OCI-LY3 (cell line): ENCODE measurements around the gene TCF25.

Source experiments
- H2AFZ ChIP-seq: fragments of 200-600, 300-600 bp; shearing (Covaris generic); 2 replicates; pipeline ENCODE4 v1.6.0; 2014; ENCODE audit warnings: antibody characterized with exemption, low read depth, low read length
- H3K27ac ChIP-seq: fragments of 200-600, 300-600 bp; sonication (generic); 2 replicates; pipeline ENCODE4 v1.5.1; 2014; ENCODE audit warnings: mild to moderate bottlenecking, low read length, moderate library complexity, mixed read lengths
- H3K27me3 ChIP-seq: fragments of 200-600, 300-600 bp; sonication (generic); 2 replicates; pipeline ENCODE4 v1.6.1; 2014; ENCODE audit warnings: low read depth, low read length, mixed read lengths
- H3K36me3 ChIP-seq: fragments of 200-600, 300-600 bp; sonication (generic); replicated peaks from 2 replicates; pipeline ENCODE3; 2014; ENCODE audit warnings: low read depth, low read length, mixed read lengths
- H3K4me1 ChIP-seq: fragments of 300-600, 200-600 bp; sonication (generic); 2 replicates; pipeline ENCODE4 v1.6.1; 2014; ENCODE audit warnings: low read length, mixed read lengths
- H3K4me2 ChIP-seq: fragments of 200-600, 300-600 bp; sonication (generic); 2 replicates; pipeline ENCODE4 v1.6.1; 2014; ENCODE audit warnings: low read length, mixed read lengths
- H3K4me3 ChIP-seq: fragments of 300-600, 200-600 bp; sonication (generic); 2 replicates; pipeline ENCODE4 v1.5.1; 2014; ENCODE audit warnings: antibody characterized with exemption, mild to moderate bottlenecking, low read length, moderate library complexity
- H3K79me2 ChIP-seq: fragments of 300-600, 200-600 bp; shearing (Covaris generic); 2 replicates; pipeline ENCODE4 v1.6.1; 2014; ENCODE audit warnings: mild to moderate bottlenecking, low read length, mixed read lengths
- H3K9ac ChIP-seq: fragments of 300-600, 200-600 bp; shearing (Covaris generic); 2 replicates; pipeline ENCODE4 v1.6.0; 2014; ENCODE audit warnings: mild to moderate bottlenecking, low read length, moderate library complexity
- H3K9me3 ChIP-seq: fragments of 200-600, 300-600 bp; shearing (Covaris generic); 2 replicates; pipeline ENCODE4 v1.6.1; 2014; ENCODE audit warnings: low read length, mixed read lengths; ENCODE audit not compliant: insufficient read depth
- H4K20me1 ChIP-seq: fragments of 200-600, 300-600 bp; sonication (generic); 2 replicates; pipeline ENCODE4 v1.6.1; 2016; ENCODE audit warnings: low read length, mixed read lengths; ENCODE audit not compliant: insufficient read depth
- CTCF ChIP-seq: fragments of 200-600, 300-600 bp; sonication (generic); IDR thresholded peaks from 2 replicates; pipeline ENCODE4 v1.5.1; 2014; ENCODE audit warnings: antibody characterized with exemption, low read length, low read depth
- EZH2phosphoT487 ChIP-seq: fragments of 200-600 bp; shearing (Covaris generic); IDR thresholded peaks from 2 replicates; pipeline ENCODE4 v1.6.1; 2018; ENCODE audit warnings: antibody characterized with exemption, mixed run types, low read depth

TCF25 gene

GRCh38 chr16:89956505-89957215 is 83.3 kb downstream of the TCF25 start:
- H3K36me3 ChIP-seq: peaks cover 41% of the 10 kb centered on the region
- peaks cover 30% of the 10 kb centered on the region for H3K4me1 ChIP-seq
- no peak overlapping the region for H3K9ac ChIP-seq
- no peaks in the 10 kb centered on the region for H3K27me3 ChIP-seq
- H3K4me2 ChIP-seq: no peak overlapping the region
- TF ChIP-seq CTCF (no peak), EZH2phosphoT487 (no peak)
- H3K27ac ChIP-seq: no peak overlapping the region
- H3K79me2 ChIP-seq: peaks cover 21% of the 10 kb centered on the region
- no peak overlapping the region for H2AFZ ChIP-seq
- no peaks in the 10 kb centered on the region for H3K9me3 ChIP-seq
- no peak overlapping the region for H3K4me3 ChIP-seq
- H4K20me1 ChIP-seq: peaks cover 48% of the 10 kb centered on the region

- Histone ChIP-seq H3K4me1 (peaks cover 27% of the 10 kb centered on the region), H3K79me2 (peaks cover 20% of the 10 kb centered on the region), H3K27ac (no peak overlapping the region), H3K9ac (no peak overlapping the region), H3K4me2 (no peak overlapping the region), H3K9me3 (no peaks in the 10 kb centered on the region), H3K36me3 (peaks cover 41% of the 10 kb centered on the region), H4K20me1 (peaks cover 45% of the 10 kb centered on the region), H3K27me3 (no peaks in the 10 kb centered on the region), H2AFZ (no peak overlapping the region), H3K4me3 (no peak overlapping the region)
- no peak for TF ChIP-seq CTCF
- no peak for TF ChIP-seq EZH2phosphoT487
Observed at GRCh38 chr16:89957216-89957785, 83.9 kb downstream of the TCF25 start.

- H3K79me2 ChIP-seq: peaks cover 15% of the 10 kb centered on the region
- H3K4me3 ChIP-seq: no peak overlapping the region
- no peaks in the 10 kb centered on the region for H3K9me3 ChIP-seq
- peaks cover 19% of the 10 kb centered on the region for H3K4me1 ChIP-seq
- TF ChIP-seq CTCF (no peak), EZH2phosphoT487 (no peak)
- H2AFZ ChIP-seq: no peak overlapping the region
- H3K36me3 ChIP-seq: peaks cover 41% of the 10 kb centered on the region
- H3K27ac ChIP-seq: no peak overlapping the region
- peaks cover 38% of the 10 kb centered on the region for H4K20me1 ChIP-seq
- no peak overlapping the region for H3K9ac ChIP-seq
- H3K27me3 ChIP-seq: no peaks in the 10 kb centered on the region
- no peak overlapping the region for H3K4me2 ChIP-seq
Observed at GRCh38 chr16:89958068-89958467, 84.7 kb downstream of the TCF25 start.

- no peaks in the 10 kb centered on the region for H3K9me3 ChIP-seq
- H3K4me1 ChIP-seq: peaks cover 14% of the 10 kb centered on the region
- H3K27ac ChIP-seq: no peak overlapping the region
- no peaks in the 10 kb centered on the region for H3K27me3 ChIP-seq
- TF ChIP-seq CTCF (no peak), EZH2phosphoT487 (no peak)
- no peak overlapping the region for H3K4me3 ChIP-seq
- peaks cover 43% of the 10 kb centered on the region for H3K36me3 ChIP-seq
- H3K4me2 ChIP-seq: no peak overlapping the region
- no peak overlapping the region for H2AFZ ChIP-seq
- H3K9ac ChIP-seq: no peak overlapping the region
- peaks cover 10% of the 10 kb centered on the region for H3K79me2 ChIP-seq
- H4K20me1 ChIP-seq: peaks cover 32% of the 10 kb centered on the region
Observed at GRCh38 chr16:89958596-89958995, 85.2 kb downstream of the TCF25 start.
